HG03354 (cell line): Measurements from ENCODE around the gene SRRM2.

Experiments used
- ATAC-seq: cut with Tn5 transposase; IDR thresholded peaks from one replicate; pipeline ENCODE4 v1.9.1; 2021; ENCODE audit warnings: mild to moderate bottlenecking; ENCODE audit not compliant: unreplicated experiment, poor library complexity, severe bottlenecking

Gene SRRM2

DNA sequence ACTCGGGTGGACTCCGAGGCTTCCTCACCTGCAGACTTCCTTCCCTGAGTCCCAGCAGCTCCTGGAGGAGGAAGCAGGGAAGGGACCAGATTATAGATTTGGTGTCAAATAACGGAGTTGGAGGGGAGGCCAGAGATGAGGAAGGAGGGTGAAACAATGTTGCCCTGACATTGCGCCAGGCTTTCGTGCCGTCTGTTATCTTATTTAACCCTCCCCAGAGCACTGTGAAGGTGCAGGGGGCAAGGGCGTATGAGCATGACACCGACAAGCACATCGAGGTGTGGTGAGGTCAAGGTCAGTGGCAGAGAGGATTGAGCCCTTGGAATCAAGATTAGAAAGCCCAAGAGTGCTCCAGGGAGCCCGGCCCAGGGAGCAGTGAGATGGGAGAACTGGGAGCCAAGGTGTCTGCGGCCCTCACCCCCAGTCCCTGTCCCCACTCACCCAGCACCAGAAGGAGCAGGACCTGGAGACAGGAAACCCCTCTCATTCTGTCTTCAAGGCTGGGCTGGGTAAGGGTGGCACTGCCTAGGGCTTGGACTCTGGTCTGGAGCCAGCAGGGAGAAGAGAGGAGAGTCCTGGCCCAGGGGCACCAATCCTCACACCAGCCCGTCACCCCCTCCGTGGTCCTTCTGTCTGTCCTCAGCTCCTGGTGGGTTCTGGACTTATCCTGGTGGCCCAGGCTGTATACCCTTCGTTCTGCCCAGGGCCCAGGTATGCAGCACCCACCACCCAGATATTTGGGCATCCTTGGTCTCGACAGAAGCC, 33.8 kb downstream of the SRRM2 start:
- ATAC-seq = no peak

DNA sequence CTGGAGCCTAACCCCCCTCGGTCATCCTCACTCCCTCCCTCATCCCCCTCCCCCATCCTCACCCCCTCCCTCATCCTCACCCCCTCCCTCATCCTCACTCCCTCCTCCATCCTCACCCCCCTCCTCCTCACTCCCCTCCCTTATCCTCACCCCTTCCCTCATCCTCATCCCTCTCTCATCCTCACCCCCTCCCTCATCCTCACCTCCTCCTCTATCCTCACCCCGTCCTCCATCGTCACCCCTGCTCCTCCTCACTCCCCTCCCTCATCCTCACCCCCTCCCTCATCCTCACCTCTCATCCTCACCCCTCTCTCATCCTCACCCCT, 34.4 kb downstream of the SRRM2 start:
- no peak for ATAC-seq

DNA sequence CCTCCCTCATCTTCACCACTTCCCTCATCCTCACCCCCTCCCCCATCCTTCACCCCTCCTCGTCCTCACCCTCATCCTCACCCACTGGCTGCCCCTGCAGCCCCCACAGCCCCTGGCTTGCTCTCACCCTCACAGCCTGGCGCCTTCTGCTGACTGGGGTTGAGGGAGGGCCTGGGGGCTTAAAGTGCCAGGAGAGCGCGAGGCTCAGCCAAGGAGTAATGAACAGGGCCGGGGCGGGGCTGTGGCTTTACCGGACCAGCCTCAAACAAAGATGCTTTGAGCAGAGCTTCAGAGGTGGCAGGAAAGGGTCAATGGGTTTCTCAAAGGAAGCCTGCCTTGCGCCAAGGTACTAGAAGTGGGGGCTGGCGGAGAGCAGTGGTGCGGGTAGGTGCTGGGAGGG, 35.0 kb downstream of the SRRM2 start, which contains the start of gene PRSS33:
Gene PRSS33 (minus strand): TSS at position 155 of the 400 bp plus-strand sequence. CDS start 1,013 bp downstream, outside the sequence.
- ATAC-seq = no peak

DNA sequence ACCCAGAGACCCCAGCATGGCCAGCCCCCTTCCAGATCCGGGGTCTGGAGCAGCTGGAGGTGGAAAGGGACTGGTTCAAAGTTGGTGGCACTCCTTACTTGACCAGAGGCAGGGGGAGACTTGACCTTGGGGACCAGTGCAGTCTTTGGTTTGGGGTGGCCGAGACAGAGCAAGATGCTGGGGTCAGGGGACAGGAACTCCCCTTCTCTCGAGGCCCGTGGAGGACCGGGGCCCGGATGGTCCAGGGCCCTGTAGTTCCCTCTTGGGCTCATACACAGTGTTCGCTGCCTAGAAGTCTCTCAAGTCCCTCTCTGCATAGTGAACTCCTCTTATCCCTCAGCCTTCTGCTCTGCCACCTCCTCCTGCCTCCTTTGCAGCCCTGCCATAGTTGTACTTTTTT, 35.5 kb downstream of the SRRM2 start:
- no peak for ATAC-seq

DNA sequence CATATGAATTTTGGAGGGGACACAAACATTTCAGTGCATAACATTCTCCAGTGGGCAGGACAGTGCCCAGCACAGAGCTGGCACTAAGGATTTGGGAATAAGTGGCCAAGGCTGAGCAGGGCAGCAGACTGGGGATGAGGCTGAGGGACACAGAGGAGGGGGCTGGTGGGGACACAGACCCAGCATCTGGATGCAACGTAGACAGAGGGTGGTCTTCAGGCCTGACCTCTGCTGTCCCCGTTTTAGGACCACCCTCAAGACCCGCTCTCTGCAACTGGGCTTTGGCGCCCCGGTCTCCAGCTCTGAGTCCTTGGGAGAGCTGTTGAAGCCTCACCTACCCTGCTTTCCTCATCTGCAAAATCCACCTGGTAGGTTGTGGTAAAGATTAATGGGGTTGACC, 38.2 kb downstream of the SRRM2 start:
- no peak for ATAC-seq

DNA sequence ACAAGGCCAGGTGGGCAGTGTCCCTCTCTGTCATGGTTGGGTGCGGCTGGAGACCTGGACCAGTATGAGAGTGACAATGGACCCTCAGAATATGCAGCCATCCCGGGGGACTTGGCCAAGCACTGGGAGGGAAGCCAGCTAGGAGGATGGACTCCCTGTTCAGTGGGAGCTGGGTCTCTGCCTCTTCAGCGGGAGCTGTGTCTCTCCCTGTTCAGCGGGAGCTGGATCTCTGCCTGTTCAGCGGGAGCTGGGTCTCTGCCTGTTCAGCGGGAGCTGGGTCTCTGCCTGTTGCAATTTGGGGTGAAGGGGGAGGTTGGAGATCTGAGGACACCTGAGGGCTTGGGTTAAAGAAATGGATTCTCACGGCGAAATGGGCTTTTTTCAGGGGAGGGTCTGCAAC, 38.7 kb downstream of the SRRM2 start:
- no peak for ATAC-seq

DNA sequence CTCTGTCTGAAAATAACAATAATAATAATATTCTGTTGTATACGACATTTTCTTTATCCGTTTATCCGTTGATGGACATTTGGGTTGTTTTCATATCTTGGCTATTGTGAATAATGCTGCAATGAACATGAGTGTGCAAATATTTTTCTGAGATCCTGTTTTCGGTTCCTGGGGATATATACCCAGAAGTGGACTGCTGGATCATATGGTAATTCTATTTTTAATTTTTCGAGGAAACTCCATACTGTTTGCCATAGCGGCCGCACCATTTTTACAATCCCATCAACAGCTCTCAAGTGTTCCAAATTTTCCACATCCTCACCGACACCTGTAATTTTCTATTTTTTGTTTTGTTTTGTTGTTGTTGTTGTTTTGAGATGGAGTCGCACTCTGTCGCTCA, 40.5 kb downstream of the SRRM2 start:
- no peak for ATAC-seq

DNA sequence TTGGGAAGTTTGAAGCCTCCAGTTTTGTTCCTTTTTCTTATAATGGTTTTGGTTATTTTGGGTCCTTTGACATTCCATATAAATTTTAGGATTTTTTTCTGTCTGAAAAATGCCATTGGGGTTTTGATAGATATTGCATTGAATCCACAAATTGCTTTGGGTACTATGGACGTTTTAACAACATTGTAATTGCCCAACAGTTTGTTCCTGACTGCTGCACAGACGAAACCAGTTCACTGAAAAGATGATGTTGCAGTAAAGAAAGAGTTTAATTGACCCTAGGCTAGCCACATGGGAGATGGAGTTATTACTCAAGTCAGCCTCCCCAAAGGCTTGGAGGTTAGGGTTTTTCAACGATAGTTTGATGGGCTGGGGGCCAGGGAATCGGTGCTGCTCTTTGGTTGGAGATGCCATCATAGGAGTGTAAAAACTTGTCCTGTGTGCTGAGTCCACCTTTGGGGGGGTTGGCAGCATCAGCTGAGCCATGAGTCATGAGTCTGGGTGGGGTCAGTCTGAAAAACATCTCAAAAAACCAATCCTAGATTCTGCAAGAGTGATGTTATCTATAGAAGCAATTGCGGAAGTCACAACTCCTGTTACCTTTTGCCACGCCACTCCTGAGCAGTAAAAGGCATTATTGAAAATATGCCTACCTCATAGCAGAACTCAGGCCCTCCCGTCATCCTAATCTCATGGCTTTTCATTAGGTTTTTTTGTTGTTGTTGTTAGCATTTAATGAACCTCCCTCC, 43.1 kb downstream of the SRRM2 start:
- no peak for ATAC-seq

DNA sequence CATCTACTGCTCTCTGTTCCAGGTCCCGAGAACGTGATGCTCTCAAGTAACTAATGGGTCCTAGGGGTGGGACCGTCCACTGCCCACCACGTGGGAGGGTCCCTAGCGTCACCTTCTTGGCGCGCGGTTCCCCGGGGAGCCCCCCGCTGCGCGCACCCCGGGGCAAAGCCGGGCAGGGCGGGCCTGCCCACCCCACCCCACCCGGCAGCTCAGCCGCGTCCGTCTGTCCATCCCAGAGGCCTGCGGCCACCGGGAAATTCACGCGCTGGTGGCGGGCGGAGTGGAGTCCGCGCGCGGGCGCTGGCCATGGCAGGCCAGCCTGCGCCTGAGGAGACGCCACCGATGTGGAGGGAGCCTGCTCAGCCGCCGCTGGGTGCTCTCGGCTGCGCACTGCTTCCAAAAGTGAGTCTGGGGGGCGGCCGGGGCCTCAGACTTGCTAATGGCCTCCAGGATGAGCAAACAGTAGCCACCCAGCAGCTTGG, 46.3 kb downstream of the SRRM2 start:
- ATAC-seq = no peak

DNA sequence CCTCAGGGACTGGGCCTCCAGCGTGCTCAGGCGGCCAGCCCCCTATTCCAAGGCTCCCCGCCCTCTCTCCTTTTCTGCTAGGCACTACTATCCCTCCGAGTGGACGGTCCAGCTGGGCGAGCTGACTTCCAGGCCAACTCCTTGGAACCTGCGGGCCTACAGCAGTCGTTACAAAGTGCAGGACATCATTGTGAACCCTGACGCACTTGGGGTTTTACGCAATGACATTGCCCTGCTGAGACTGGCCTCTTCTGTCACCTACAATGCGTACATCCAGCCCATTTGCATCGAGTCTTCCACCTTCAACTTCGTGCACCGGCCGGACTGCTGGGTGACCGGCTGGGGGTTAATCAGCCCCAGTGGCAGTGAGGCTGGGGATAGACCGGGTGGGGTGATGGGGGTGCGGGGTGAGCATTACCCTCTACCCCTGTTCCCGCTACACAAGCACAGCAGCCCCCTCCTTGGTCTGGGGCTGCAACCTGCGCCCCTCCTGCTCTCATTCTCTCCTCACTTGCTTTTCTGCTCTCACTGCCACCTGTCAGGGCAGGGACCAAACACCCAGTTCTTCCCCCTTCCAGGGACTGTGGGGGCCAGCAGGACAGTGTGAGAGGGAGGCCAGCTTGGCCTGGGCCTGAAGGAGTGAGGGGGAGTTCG, 46.9 kb downstream of the SRRM2 start:
- no peak for ATAC-seq

DNA sequence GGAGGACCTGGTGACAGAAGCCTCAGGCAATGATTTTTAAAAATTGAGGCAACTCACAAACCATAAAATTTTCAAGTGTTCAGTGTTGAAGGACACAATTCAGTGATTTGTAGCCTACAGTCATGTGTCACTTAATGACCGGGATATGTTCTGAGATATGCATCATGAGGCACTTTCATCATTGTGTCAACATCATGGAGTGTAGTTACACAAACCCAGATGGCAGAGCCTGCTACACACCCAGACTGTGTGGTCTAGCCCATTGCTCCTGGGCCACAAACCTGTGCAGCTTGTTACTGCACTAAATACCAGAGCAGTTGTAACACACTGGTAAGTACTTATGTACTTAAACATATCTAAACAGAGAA, 47.4 kb downstream of the SRRM2 start:
- ATAC-seq = no peak

DNA sequence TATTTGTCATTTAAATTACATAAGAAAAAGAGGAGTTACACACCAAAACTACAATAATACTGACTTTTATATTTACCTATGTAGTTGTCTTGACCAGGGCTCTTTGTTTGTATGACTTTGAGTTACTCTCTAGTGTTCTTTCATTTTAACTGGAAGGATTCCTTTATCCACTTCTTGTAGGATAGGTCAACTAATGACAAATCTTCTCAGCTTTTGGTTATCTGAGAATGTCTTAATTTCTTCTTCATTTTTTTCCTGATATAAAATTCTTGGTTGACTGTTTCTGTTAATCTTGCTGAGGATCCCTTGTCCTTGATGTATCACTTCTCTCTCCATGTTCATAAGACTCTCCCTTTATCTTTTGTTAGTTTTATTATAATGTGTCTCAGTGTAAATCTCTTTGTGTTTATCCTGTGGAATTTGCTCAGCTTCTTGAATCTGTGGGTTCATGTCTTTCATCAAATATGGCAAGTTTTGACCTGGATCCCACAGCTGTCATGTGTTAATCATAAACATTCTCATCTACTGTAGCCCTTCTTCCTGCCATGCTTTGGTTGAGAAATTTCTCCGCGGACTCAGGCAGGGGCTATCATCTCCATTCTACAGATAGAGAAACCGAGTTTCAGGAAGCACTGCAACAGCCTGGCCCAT, 51.2 kb downstream of the SRRM2 start:
- ATAC-seq = no peak

DNA sequence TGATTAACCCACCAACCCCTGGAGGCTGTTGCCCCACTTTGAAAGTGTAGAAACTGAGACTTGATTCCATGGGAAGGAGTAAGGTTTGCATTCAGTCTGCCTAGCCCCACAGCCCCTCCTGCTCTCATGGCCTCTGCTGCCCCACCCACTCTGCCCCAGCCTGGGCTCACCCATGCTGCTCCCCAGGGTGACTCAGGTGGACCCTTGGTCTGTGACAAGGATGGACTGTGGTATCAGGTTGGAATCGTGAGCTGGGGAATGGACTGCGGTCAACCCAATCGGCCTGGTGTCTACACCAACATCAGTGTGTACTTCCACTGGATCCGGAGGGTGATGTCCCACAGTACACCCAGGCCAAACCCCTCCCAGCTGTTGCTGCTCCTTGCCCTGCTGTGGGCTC, 52.3 kb downstream of the SRRM2 start:
- no peak for ATAC-seq

DNA sequence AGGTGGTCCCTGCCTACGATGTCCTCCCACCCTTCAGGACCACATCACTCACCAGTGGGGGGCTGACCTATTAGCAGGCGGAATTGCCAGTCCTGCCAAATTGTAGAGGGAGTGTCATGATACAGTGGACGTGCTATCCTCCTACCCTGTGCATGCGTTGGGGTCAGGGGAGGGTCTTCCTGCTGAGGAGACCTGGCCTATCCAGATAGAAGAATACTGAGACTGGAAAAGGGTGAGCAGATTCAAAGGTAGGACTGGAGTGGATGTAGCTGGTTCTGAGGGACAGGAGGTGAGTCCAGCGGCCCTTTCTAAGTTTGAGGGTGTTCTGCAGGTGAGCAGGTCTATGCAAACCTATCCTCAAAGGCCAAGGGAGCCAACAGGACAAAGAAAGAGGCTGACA, 53.8 kb downstream of the SRRM2 start:
- ATAC-seq = no peak

DNA sequence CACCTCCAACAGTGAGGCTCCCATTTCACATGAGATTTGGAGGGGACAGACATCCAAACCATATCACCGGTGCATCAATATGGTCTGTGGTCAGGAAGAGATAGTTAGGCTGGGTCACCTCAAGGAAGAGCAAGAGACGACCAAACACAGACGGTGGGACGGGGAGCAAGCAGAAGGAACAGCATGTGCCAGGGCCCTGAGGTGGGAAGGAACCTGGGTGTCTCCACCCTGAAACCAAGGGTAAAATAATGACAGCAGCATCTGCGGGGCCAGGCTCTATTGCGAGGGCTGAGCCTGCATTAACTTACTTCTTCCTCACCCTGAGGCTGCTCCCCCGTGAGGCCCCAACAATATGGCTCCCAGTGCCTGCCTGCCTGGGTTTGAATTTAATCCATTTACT, 55.7 kb downstream of the SRRM2 start:
- ATAC-seq = no peak

DNA sequence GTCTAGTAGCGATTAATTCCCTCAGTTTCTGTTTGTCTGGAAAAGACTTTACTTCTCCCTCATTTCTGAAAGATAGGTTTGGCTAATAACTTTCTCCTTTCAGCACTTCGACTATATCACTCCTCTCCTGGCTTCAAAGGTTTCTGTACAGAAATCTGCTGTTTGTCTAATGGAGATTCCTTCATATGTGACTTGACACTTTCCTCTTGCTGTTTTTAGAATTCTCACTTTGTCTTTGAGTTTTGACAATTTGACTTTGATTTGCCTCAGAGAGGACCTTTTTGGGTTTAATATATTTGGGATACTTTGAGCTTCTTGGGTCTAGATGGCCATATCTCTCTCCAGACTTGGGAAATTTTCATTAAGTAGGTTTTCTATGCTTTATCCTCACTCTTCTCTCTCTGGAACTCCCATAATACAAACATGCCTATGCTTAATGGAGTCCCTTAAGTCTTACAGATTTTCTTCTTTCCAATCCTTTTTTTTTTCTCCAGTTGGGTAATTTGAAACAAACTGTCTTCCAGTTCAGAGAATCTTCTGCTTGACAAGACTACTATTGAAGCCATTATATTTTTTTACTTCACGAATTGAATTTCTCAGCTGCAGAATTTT, 56.8 kb downstream of the SRRM2 start:
- no peak for ATAC-seq

DNA sequence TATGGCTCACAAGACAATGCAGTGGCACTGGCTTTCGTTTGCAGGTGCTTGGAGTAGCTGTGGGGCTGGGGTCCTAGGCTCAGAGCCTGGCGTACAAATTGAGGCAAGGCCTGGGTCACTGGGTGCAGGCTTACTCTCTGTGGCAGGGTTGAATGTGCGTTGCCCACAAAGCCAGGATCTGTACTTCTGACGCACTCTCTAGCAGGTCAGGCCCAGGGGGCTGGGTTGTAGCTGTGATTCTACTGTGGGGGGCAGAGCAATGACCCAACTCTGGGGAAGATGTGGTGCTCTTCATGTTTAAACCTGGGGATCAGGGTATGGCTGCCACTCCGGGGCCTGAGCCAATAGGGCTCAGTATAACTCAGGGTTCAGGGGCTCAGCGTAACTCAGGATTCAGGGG, 58.2 kb downstream of the SRRM2 start:
- no peak for ATAC-seq

DNA sequence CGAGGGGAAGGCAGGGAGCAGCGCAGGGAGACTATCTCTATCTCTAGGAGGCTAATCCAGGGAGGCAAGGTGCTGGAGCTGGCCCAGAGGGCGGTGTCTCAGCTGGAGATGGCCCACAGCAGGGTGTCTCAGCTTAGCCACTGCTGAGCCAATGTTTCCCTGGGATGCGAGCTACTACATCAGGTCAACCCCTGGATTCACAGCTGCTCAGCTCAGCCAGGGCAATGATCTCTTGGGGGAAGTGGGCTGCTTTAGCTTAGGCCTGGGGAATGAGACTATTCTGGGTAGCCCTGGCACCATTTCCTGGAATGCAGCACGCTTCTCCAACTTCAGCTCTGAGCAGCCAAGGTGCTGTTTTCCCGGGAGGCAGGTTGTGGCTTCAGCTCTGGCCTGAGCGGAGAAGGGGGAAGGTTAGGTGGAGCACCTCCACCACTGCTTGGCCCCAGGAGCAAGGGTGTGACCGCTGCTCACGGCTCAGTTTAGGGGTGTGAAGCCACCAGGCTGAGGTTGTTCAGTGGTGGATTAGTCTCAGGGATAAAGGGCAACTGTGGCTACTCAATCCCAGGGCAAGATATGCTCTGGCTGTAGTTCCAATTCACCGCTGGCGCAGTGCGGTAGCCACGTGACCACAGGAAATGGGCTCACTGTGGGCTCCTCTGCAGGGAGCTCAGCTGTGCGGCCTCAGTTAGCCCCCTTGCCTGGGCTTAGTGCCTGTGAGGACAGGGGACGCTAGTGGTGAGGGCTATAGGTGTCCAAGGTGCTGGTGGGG, 59.4 kb downstream of the SRRM2 start:
- ATAC-seq = no peak

DNA sequence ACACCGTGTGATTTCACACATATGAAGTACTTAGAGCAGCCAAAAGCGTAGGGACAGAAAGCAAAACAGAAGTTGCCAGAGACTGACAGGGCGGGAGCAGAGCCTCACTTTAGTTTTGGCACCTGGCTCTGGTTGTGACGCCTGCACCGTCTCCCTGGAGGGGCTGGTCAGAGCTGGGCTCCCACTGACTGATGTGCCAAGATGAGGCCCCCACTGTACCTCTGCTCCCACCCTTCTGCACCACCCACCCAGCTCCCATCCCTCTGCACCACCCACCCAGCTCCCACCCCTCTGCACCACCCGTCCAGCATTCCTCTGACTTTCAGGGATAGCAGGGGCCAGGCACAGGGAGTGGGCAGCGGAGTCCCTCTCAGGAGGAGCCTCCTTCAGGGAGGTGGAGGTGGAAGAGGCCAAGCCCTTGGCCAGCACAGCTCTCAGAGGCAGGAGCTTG, 61.4 kb downstream of the SRRM2 start:
- ATAC-seq = no peak
